Bronchial epithelial cell (primary cell): Measurements from ENCODE around the gene LRRC4B. TPM values are rescaled to one million over a fixed set of nuclear protein-coding genes. Genes with fewer than 3 reads are reported as not detected.

Source experiments
- DNase-seq: peaks from one replicate; pipeline ENCODE4 v3.0.0-alpha.2; 2010; ENCODE audit warnings: low read depth
- FAIRE-seq: peaks from 2 replicates; lab custom pipeline; 2011; peaks lifted over from hg19 to GRCh38; lab: Jason Lieb, UNC
- H3K27me3 ChIP-seq: 2 replicates; pipeline ENCODE4 v1.5.1; 2011; ENCODE audit warnings: low read length; ENCODE audit not compliant: control insufficient read depth, insufficient read depth
- H3K36me3 ChIP-seq: 2 replicates; pipeline ENCODE4 v1.5.1; 2011; ENCODE audit warnings: low read length; ENCODE audit not compliant: control insufficient read depth, insufficient read depth
- H3K4me3 ChIP-seq: 2 replicates; pipeline ENCODE4 v1.5.1; 2011; ENCODE audit warnings: mild to moderate bottlenecking, low read depth, low read length, control low read depth
- total RNA-seq: library from RNA; depleted of rRNA; stranded (reverse); fragments of >200 nt; gene quantifications from 2 replicates; pipeline ENCODE4 v1.2.1, GENCODE V29; 2014
- TF ChIP-seq, protein P1 (sequence below): IDR thresholded peaks from 2 replicates; pipeline ENCODE4 v1.5.1; 2011; ENCODE audit warnings: mild to moderate bottlenecking, moderate library complexity, low read length, control low read depth, inconsistent platforms; ENCODE audit not compliant: insufficient read depth, severe bottlenecking

LRRC4B gene
- total RNA-seq, 1 donor from 2014 or later: not detected

DNA sequence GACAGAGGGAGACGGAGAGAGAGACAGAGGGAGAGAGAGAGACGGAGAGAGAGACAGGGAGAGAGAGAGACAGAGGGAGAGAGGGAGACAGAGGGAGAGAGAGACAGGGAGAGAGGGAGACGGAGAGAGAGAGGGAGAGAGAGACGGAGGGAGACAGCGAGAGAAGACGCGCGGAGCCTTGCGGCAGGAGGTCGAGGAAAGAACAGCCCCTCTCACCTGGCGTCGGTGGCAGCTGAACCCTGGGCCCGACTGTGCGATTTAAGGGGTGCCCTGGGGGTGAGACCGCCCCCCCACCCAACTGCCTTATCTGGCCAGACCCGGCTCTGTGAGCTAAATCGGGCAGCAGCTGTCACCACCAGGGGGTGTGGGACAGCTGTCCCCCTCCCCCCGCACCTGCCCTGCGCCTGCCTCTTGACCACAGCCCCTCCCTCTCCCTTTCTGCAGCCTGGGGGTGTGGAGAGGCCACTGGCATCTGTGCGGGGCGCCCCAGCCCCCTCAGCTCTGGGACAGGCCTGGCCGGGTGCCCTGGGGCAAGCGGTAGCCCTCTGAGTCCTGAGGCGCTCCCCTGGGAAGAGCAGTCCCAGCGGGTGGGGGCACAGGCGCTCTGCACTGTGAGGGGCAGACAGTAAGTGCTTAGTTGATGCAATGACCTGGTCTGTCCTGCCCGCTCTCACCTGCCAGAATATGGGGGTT lies 68.0 kb downstream of the LRRC4B start:
- H3K36me3 ChIP-seq: no peaks in the 10 kb centered on the region
- DNase-seq (no peak), FAIRE-seq (no peak)
- H3K4me3 ChIP-seq: no peak overlapping the region
- H3K27me3 ChIP-seq: no peaks in the 10 kb centered on the region
- TF ChIP-seq, protein P1, sequence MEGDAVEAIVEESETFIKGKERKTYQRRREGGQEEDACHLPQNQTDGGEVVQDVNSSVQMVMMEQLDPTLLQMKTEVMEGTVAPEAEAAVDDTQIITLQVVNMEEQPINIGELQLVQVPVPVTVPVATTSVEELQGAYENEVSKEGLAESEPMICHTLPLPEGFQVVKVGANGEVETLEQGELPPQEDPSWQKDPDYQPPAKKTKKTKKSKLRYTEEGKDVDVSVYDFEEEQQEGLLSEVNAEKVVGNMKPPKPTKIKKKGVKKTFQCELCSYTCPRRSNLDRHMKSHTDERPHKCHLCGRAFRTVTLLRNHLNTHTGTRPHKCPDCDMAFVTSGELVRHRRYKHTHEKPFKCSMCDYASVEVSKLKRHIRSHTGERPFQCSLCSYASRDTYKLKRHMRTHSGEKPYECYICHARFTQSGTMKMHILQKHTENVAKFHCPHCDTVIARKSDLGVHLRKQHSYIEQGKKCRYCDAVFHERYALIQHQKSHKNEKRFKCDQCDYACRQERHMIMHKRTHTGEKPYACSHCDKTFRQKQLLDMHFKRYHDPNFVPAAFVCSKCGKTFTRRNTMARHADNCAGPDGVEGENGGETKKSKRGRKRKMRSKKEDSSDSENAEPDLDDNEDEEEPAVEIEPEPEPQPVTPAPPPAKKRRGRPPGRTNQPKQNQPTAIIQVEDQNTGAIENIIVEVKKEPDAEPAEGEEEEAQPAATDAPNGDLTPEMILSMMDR: no peak

DNA sequence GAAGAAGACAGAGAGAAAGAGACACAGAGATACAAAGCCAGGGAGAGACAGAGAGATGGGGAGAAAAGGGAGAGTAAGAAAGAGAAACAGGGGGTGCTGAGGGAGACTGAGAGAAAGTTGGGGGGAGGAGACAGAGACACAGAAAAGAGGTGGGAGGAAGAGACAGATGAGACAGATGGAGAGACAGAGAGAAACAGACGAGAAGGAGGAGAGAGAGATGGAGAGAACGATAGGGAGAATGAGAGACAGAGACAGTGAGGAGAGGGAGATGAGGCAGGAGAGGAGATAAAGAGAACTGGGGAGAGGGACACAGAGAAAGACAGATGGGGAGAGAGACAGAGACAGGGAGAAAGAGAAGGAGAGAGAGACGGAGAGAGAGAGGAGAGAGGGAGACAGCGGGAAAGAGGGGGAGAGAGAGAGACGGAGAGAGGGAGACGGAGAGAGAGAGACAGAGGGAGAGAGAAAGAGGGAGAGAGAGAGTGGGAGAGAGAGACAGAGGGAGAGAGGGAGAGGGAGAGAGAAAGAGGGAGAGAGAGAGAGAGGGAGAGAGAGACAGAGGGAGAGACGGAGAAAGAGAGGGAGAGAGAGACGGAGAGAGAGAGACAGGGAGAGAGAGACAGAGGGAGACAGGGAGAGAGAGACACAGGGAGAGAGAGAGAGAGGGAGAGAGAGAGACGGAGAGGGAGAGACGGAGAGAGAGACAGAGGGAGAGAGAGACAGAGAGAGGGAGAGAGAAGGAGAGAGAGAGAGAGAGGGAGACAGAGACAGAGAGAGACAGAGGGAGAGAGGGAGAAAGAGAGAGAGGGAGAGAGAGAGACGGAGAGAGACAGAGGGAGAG lies 69.8 kb downstream of the LRRC4B start:
- no peak for DNase-seq
- Histone ChIP-seq H3K4me3 (no peak overlapping the region), H3K27me3 (no peaks in the 10 kb centered on the region), H3K36me3 (no peaks in the 10 kb centered on the region)
- FAIRE-seq: no peak
- TF ChIP-seq, protein P1: no peak

DNA sequence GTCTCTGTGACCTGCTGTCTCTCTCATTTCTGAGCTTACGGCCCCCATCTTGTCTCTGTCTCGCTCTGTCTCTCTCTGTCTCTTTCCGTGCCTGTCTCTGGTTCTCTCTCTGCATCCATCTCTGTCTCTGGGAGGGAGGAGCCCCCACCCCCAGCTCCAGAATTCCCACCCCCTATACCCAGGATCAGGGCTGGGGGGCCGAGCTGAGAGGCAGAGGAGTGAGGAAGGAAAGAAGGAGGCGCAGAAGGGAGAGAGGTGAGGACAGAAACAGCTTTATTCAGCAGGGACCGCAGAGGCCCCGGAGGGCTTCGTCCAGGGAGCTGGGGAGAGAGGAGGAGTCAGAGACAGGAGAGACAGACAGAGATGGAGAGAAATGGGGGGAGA lies 71.2 kb downstream of the LRRC4B start:
- TF ChIP-seq, protein P1: no peak
- DNase-seq (no peak), FAIRE-seq (no peak)
- H3K4me3 ChIP-seq: no peak overlapping the region
- H3K27me3 ChIP-seq: no peaks in the 10 kb centered on the region
- no peaks in the 10 kb centered on the region for H3K36me3 ChIP-seq

DNA sequence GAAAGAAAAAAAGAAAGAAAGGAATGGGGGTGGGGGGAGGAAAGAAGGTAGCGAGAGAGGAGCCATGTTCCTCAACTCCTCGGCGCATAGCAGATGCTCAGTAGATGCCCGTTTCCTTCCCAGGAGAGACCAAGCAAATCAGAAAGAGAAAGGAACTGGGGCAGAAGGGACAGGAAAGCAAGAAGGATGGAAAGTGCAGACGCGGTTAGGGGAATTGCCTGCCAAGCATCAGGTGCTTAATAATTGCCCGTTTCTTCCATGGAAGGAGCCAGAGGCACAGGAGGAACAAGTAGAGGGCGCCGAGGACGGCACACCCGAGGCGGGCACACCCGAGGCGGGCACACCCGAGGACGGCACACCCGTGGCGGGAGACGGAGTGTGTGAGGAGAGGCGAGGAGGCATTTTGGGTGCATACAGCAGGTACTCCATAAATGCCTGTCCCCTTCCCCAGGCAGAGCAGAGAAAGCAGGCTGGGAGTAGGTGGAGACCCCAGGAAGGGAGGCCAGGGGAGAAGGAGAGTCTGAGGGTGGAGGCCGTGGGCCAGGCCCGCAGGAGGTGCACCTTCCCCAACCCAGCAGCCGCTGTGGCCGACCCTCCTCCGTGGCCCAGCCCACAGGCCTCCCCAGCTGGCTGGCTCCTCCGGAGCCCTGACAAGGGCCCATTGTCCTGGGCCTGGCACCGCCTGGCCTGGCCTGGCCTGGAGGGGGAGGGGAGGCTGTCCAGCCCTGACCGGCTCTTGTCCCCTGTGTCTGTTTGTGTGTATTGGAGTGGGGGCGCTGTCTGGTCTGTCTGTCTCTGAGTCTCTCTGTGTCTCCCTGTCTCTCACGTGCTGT lies 71.8 kb downstream of the LRRC4B start:
- TF ChIP-seq, protein P1: no peak
- Histone ChIP-seq H3K4me3 (no peak overlapping the region), H3K27me3 (no peaks in the 10 kb centered on the region), H3K36me3 (no peaks in the 10 kb centered on the region)
- FAIRE-seq (no peak), DNase-seq (no peak)

DNA sequence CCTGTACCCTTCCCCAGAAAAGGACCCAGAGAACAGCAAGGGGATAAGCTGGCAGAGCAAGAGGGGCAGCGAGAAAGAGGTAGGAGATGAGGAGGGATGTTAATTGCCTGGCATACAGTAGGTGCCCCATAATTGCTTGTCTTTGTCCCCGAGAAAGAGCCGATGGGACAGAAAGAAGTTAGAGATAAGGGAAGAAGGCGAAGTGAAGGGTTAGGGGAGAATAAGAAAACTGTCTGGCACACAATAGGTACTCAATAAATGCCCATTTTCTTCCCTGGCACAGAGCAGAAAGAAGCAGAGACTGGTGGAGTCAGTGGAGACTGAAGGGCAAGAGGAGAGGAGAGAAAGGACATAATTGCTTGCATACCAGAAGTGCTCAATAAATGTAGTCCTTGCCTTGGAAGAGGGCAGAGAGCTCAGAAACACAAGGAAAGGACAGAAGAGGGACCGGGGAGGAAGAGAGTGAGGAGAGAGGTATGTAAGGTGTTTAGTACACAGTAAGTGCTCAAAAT lies 73.2 kb downstream of the LRRC4B start:
- H3K4me3 ChIP-seq: no peak overlapping the region

More for the DNA sequence above, 73.2 kb downstream of the LRRC4B start:
- H3K27me3 ChIP-seq: no peaks in the 10 kb centered on the region
- FAIRE-seq (no peak), DNase-seq (no peak)
- TF ChIP-seq, protein P1: no peak
- H3K36me3 ChIP-seq: no peaks in the 10 kb centered on the region
